Aorta (tissue), 5 donors: Measurements from ENCODE around the gene IL26. TPM values are rescaled to one million over a fixed set of nuclear protein-coding genes. Genes with fewer than 3 reads are reported as not detected.
"Not testable (repeated sequence)": the region's sequence is repeated elsewhere in the genome, so short reads cannot be mapped to it uniquely, and the experiment has no call there.

Experiments
- ATAC-seq: fragments of 200-7000 bp; cut with Tn5 transposase; one replicate; pipeline ENCODE4 v1.9.1; 2022; ENCODE audit warnings: moderate library complexity; ENCODE audit not compliant: low FRiP score
- DNase-seq, 2 donors: peaks; one replicate each; pipeline ENCODE4 v3.0.0-alpha.2; 2020
- H3K27ac ChIP-seq, 2 donors: one replicate each; pipeline ENCODE4 v1.5.1; 2013; ENCODE audit warnings: low read length in 2 of 2, mild to moderate bottlenecking in 2 of 2, moderate library complexity in 2 of 2, control low read depth in 1 of 2, inconsistent platforms in 1 of 2, low read depth in 1 of 2
- H3K27me3 ChIP-seq, 2 donors: one replicate each; pipeline ENCODE4 v1.6.1; 2013; ENCODE audit warnings: control low read depth in 1 of 2, low read length in 1 of 2, mild to moderate bottlenecking in 1 of 2, moderate library complexity in 1 of 2; ENCODE audit not compliant: insufficient read depth in 2 of 2, control insufficient read depth in 1 of 2
- H3K36me3 ChIP-seq, 2 donors: one replicate each; pipeline ENCODE4 v1.6.1; 2013; ENCODE audit warnings: control low read depth in 1 of 2, low read length in 1 of 2, mild to moderate bottlenecking in 1 of 2; ENCODE audit not compliant: insufficient read depth in 2 of 2, control insufficient read depth in 1 of 2
- H3K4me1 ChIP-seq, 2 donors: one replicate each; pipeline ENCODE4 v1.6.1; 2013; ENCODE audit warnings: low read length in 2 of 2, control low read depth in 1 of 2, mild to moderate bottlenecking in 1 of 2, moderate library complexity in 1 of 2; ENCODE audit not compliant: insufficient read depth in 2 of 2, control insufficient read depth in 1 of 2
- H3K4me3 ChIP-seq, 2 donors: one replicate each; pipeline ENCODE4 v1.5.1; 2013; ENCODE audit warnings: low read length in 2 of 2, control low read depth in 1 of 2, mild to moderate bottlenecking in 1 of 2
- H3K9me3 ChIP-seq: one replicate; pipeline ENCODE4 v1.6.1; 2013; ENCODE audit warnings: mild to moderate bottlenecking, low read length; ENCODE audit not compliant: control insufficient read depth
- WGBS, 2 donors: extraction: QIAGEN DNeasy Blood & Tissue Kit; methylation state at CpG; one replicate each; pipeline ENCODE4 v1.1.7; 2013; 5-methylcytosine and 5-hydroxymethylcytosine counted together
- intact Hi-C, 2 donors: fragments of 100-400 bp; cut with DNase I; formaldehyde crosslinking; loops; one replicate each; pipeline versions ENCODE4 v1.14.2 to v1.15.0; 2022
- polyA plus RNA-seq, 2 donors: library from polyadenylated mRNA; stranded (reverse); fragments of 200-250 nt; gene quantifications; one replicate each; pipeline ENCODE4 v1.2.3, GENCODE V29; 2013
- total RNA-seq, 2 donors: library from RNA; stranded (reverse); fragmentation: NEBNext Ultra II Directional; extraction: Animal tissue kit (Norgen Biotek cat#: 25700); gene quantifications; one replicate each; pipeline ENCODE4 v1.2.1, GENCODE V29; 2021
- donor health status: healthy with polysubstance abuse.
- donor health status: Bipolar disorder and iron deficiency.
- donor health status: DM: no; HTN: no; CAD: no.
- donor health status: DM: no; HTN: no; CAD: no.
- donor health status: DM: yes; HTN: yes; CAD: no.

IL26 gene
- total and polyA plus RNA-seq, 4 donors, result not detected

DNA sequence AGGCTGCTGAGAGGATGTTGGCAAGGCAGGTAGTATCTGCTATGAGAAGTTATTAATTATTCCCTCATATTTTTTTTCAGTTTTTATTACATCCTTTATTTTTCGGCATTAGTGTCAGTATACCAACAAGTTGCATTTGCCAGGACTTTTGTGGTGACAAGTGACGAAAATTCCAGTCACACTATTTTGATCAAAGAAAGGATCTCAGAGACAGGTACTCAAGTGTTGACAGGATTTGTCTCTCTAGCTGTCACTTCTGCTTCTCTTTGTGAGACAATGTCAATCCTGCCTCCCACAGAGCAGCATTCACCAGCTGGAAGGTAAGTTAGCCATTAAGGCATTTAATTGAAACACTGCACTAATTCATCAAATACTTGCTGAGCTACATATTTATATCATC is 48.0 kb downstream of the IL26 start:
- 82 to 84% methylated on average over 2 of the region's 2 CpGs for WGBS, 2 donors
- intact Hi-C loops, result no loop called here
- ATAC-seq, result no peak

DNA sequence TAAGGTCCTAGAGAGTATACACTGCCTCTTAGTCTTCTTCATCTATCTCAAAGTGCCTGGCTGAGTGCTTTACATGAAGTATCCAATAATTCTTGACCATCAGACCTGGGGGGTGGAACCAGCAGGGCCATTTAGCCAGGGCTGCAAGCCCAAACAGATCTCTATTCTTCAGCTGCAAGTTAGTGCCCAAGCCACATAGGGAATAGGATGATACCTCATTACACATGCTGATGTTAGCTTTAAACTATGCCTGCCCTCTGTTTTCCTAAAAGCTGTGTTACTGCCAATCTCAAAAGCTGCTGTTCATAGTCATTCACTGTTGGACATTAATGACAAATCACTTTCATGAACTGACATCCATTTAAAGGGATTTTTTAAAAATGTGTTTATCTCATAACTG is 49.4 kb downstream of the IL26 start:
- no peak for DNase-seq
- ATAC-seq, result no peak
- H3K4me1 ChIP-seq, result no peaks in the 10 kb centered on the region
- no peak overlapping the region for H3K27ac ChIP-seq
- peaks cover 2% of the 10 kb centered on the region for H3K9me3 ChIP-seq
- no peak overlapping the region for H3K4me3 ChIP-seq
- no peaks in the 10 kb centered on the region for H3K27me3 ChIP-seq
- H3K36me3 ChIP-seq, result no peaks in the 10 kb centered on the region
- intact Hi-C loops, result no loop called here

More for the DNA sequence above, 48.0 kb downstream of the IL26 start:
- H3K9me3 ChIP-seq, result peaks cover 2% of the 10 kb centered on the region
- H3K4me3 ChIP-seq, result no peak overlapping the region
- H3K27me3 ChIP-seq, result no peaks in the 10 kb centered on the region
- no peak for DNase-seq
- no peaks in the 10 kb centered on the region for H3K36me3 ChIP-seq
- no peaks in the 10 kb centered on the region for H3K4me1 ChIP-seq
- no peak overlapping the region for H3K27ac ChIP-seq

DNA sequence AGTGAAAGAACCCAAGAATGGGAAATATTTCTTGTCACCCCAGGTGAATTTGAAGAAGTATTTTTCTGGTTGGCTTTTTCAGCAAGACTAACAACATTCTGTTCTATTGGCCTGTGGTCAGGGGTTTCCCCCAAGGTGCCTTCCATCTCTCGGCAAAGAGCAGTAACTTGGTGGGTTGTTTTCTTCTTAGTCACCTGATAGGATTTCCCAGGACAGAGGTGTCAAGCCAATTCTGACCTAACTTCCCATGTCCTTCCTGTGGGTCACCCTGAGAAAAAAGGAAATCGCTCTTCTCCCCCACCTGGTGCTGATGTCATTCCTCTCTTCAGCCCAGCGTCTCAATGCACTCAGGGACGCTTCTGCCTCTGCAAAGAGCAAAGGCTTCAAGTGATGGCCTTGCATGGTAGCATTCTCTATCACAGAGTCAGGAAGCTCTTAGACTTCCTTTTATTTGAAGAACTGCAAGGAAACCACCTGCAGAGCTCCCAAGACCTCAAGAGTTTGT is 50.0 kb downstream of the IL26 start:
- intact Hi-C loops, result no loop called here
- H3K27me3 ChIP-seq, result no peaks in the 10 kb centered on the region
- H3K27ac ChIP-seq, result no peak overlapping the region
- H3K4me1 ChIP-seq, result no peaks in the 10 kb centered on the region
- WGBS, 2 donors, result 52 to 61% methylated on average over 4 of the region's 4 CpGs
- no peaks in the 10 kb centered on the region for H3K36me3 ChIP-seq
- DNase-seq (no peak), ATAC-seq (no peak)
- H3K9me3 ChIP-seq, result peaks cover 2% of the 10 kb centered on the region
- H3K4me3 ChIP-seq, result no peak overlapping the region

DNA sequence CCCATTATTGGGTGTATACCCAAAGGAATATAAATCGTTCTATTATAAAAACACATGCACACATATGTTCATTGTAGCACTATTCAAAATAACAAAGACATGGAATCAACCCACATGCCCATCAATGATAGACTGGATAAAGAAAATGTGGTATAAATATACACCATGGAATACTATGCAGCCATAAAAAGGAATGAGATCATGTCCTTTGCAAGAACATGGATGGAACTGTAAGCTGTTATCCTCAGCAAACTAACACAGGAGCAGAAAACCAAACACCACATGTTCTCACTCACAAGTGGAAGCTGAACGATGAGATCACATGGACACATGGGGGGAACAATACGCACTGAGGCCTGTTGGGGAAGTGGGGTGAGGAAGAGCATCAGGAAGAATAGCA is 50.8 kb downstream of the IL26 start:
- H3K36me3 ChIP-seq, H3K27me3 ChIP-seq, H3K9me3 ChIP-seq, H3K4me1 ChIP-seq, H3K4me3 ChIP-seq, intact Hi-C loops, H3K27ac ChIP-seq, ATAC-seq, DNase-seq: not testable (repeated sequence)
- 91 to 94% methylated on average over 3 of the region's 3 CpGs for WGBS, 2 donors

GRCh38 chr12:68173792-68174191 is 51.8 kb downstream of the IL26 start:
- intact Hi-C loops, result no loop called here
- no peaks in the 10 kb centered on the region for H3K36me3 ChIP-seq
- H3K4me3 ChIP-seq, result no peak overlapping the region
- H3K4me1 ChIP-seq, result no peaks in the 10 kb centered on the region
- DNase-seq (no peak), ATAC-seq (no peak)
- H3K9me3 ChIP-seq, result peaks cover 2% of the 10 kb centered on the region
- no peak overlapping the region for H3K27ac ChIP-seq
- H3K27me3 ChIP-seq, result no peaks in the 10 kb centered on the region

DNA sequence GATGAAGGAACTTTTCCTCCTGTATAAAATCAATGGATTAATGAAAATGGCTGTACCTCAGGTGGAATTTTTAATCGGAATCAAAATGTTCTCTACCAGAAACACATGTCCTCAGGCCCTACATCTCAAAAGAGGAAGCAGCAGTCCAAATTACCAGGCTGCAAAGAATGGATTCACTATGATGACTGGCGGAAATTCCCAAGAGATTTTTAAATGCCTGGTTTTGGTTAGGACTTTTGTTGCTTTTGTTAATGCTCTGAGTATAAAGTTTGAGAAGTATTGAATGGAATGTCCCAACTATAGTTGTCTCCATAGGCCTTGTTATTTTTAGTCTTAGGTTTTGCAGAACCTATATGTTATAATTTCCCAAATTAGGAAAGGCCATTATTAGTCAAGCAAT is 54.9 kb downstream of the IL26 start:
- DNase-seq (no peak), ATAC-seq (no peak)
- intact Hi-C loops, result no loop called here
- H3K4me1 ChIP-seq, result no peaks in the 10 kb centered on the region
- no peaks in the 10 kb centered on the region for H3K27me3 ChIP-seq
- peaks cover 2% of the 10 kb centered on the region for H3K9me3 ChIP-seq
- H3K36me3 ChIP-seq, result no peaks in the 10 kb centered on the region
- H3K27ac ChIP-seq, result no peak overlapping the region
- no peak overlapping the region for H3K4me3 ChIP-seq
- WGBS, 2 donors, result 89 to 90% methylated on average over 2 of the region's 2 CpGs

DNA sequence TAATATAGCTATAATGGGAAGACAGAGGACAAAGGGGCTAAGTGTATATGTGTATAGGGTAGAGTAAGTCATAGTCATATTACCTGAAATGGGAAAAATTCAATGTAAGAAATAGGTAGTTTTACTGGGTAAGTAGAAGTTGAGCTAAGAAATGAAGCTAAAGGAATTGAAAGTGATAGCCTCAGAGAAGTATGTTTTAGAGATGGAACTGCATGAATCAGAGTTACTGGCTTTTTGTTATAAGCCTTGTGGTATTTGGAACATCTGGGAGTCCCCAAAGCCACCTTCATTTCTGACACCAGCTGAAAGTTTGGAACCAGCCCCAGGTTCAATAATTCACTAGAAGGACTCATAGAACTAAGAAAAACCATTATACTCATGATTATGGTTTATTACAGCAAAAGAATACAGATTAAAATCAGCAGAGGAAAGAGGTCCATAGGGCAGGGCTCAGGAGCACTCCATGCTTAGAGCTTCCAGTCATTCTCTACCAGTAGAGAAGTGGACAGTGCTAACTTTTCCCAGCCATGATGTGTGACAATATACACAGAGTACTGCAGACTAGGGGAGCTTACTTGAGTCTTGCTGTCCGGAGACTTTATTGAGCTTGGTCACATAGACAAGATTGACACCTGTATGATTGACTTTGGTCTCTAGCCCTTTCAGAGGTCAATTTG is 56.3 kb downstream of the IL26 start:
- DNase-seq (no peak), ATAC-seq (no peak)
- 88 to 96% methylated on average over 1 of the region's 1 CpG for WGBS, 2 donors
- intact Hi-C loops, result no loop called here
- H3K27me3 ChIP-seq, result no peaks in the 10 kb centered on the region
- no peaks in the 10 kb centered on the region for H3K9me3 ChIP-seq
- no peak overlapping the region for H3K27ac ChIP-seq
- no peaks in the 10 kb centered on the region for H3K36me3 ChIP-seq
- no peaks in the 10 kb centered on the region for H3K4me1 ChIP-seq
- no peak overlapping the region for H3K4me3 ChIP-seq

DNA sequence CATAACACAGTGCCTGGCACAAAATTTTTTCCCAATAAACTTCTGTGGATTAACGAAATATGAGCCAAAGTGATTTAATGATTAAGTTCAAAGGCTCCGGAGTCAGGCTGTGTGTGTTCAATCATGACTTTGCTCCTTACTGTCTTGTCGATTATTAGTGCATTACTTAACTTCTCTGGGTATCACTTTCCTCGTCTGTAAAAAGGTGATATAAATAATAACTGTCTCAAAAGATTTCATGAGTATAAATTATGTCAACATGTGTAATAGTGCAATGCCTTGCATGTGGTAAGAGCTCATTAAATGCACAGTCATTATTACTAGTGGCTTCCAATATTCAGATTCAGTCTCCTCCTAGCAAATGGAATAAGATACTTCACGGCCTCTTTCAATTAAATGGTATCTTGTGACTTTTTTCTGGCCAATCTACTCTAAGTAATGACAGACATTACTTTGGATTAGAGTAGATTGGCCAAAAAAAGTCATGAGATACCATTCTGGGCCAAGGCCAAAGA is 59.2 kb downstream of the IL26 start:
- Histone ChIP-seq H3K36me3 (no peaks in the 10 kb centered on the region), H3K9me3 (no peaks in the 10 kb centered on the region), H3K27me3 (peaks cover 0 to 3% of the 10 kb centered on the region in 2 donors), H3K27ac (no peak overlapping the region), H3K4me3 (no peak overlapping the region), H3K4me1 (no peaks in the 10 kb centered on the region)
- ATAC-seq, result no peak
- no peak for DNase-seq
- intact Hi-C loops, result no loop called here
- 59 to 62% methylated on average over 5 of the region's 5 CpGs for WGBS, 2 donors

GRCh38 chr12:68163560-68164081 is 62.0 kb downstream of the IL26 start:
- H3K27ac ChIP-seq, result no peak overlapping the region
- no peak for DNase-seq
- no peak for ATAC-seq
- no peak overlapping the region for H3K4me3 ChIP-seq
- H3K9me3 ChIP-seq, result no peaks in the 10 kb centered on the region
- H3K27me3 ChIP-seq, result peaks cover 0 to 3% of the 10 kb centered on the region in 2 donors
- intact Hi-C loops, result no loop called here
- no peaks in the 10 kb centered on the region for H3K4me1 ChIP-seq
- WGBS, 2 donors, result 84 to 87% methylated on average over 4 of the region's 4 CpGs
- no peaks in the 10 kb centered on the region for H3K36me3 ChIP-seq
